Subcutaneous adipose tissue (tissue), 4 donors: ENCODE measurements around the gene RAD51B. TPM values are rescaled to one million over a fixed set of nuclear protein-coding genes. Genes with fewer than 3 reads are reported as not detected.

Experiments
- CTCF ChIP-seq: fragments of 450-650 bp; IDR thresholded peaks from one replicate; pipeline ENCODE4 v1.5.1; 2016; ENCODE audit warnings: low read depth, mild to moderate bottlenecking, control low read depth, antibody characterized with exemption, moderate library complexity
- total RNA-seq, 4 donors: library from RNA; depleted of rRNA; stranded (reverse); fragments of >200 nt; gene quantifications; one replicate each; pipeline ENCODE4 v1.1.0, GENCODE V29; 2016

Gene RAD51B
- total RNA-seq, 4 donors from 2014 or later, result 9.7 to 24.1 (median 16.7) TPM

- TF ChIP-seq CTCF, result no peak
Observed at GRCh38 chr14:68521961-68522509, 702.5 kb downstream of the RAD51B start.

GRCh38 chr14:68522510-68523325, 703.1 kb downstream of the RAD51B start:
- TF ChIP-seq CTCF, result no peak

GRCh38 chr14:68523326-68523610, 703.7 kb downstream of the RAD51B start:
- no peak for TF ChIP-seq CTCF

GRCh38 chr14:68523989-68524725, 704.6 kb downstream of the RAD51B start:
- TF ChIP-seq CTCF, result no peak

- no peak for TF ChIP-seq CTCF
Observed at GRCh38 chr14:68525516-68525915, 705.9 kb downstream of the RAD51B start.

GRCh38 chr14:68526512-68527091, 707.0 kb downstream of the RAD51B start:
- TF ChIP-seq CTCF, result no peak

- no peak for TF ChIP-seq CTCF
Observed at GRCh38 chr14:68527329-68527851, 707.8 kb downstream of the RAD51B start.
